Neural progenitor cell (in vitro differentiated cells): ENCODE measurements around the gene PPP1R18. TPM values are rescaled to one million over a fixed set of nuclear protein-coding genes. Genes with fewer than 3 reads are reported as not detected.

Source experiments
- DNase-seq: peaks from one replicate; pipeline ENCODE4 v3.0.0-alpha.2; 2016; ENCODE audit warnings: low spot score
- H2AFZ ChIP-seq: fragments of 200-600 bp; sonication (generic); replicated peaks from 2 replicates; pipeline ENCODE4 v1.6.1; 2016; ENCODE audit warnings: antibody characterized with exemption
- H3F3A ChIP-seq: fragments of 200-600 bp; sonication (generic); 2 replicates; pipeline ENCODE4 v1.6.1; 2016; ENCODE audit warnings: antibody characterized with exemption, low read depth
- H3K27ac ChIP-seq: fragments of 200-600 bp; sonication (generic); 2 replicates; pipeline ENCODE4 v1.5.1; 2016; ENCODE audit warnings: mild to moderate bottlenecking
- H3K27me3 ChIP-seq: fragments of 200-600 bp; sonication (generic); 2 replicates; pipeline ENCODE4 v1.6.1; 2016; ENCODE audit warnings: mild to moderate bottlenecking, moderate library complexity
- H3K36me3 ChIP-seq: fragments of 200-600 bp; sonication (generic); 2 replicates; pipeline ENCODE4 v1.5.1; 2016
- H3K4me1 ChIP-seq: fragments of 200-600 bp; sonication (generic); 2 replicates; pipeline ENCODE4 v1.6.1; 2016; ENCODE audit warnings: mixed run types
- H3K4me2 ChIP-seq: fragments of 200-600 bp; sonication (generic); 2 replicates; pipeline ENCODE4 v1.6.1; 2016
- H3K4me3 ChIP-seq: fragments of 200-600 bp; sonication (generic); 2 replicates; pipeline ENCODE4 v1.5.1; 2016
- H3K79me2 ChIP-seq: fragments of 200-600 bp; sonication (generic); 2 replicates; pipeline ENCODE4 v1.6.1; 2016; ENCODE audit warnings: low read depth
- H3K9ac ChIP-seq: fragments of 200-600 bp; sonication (generic); 2 replicates; pipeline ENCODE4 v1.6.1; 2016
- H3K9me3 ChIP-seq: fragments of 200-600 bp; sonication (generic); 2 replicates; pipeline ENCODE4 v1.5.1; 2016; ENCODE audit warnings: low read depth
- H4K20me1 ChIP-seq: fragments of 200-600 bp; sonication (generic); 2 replicates; pipeline ENCODE4 v1.6.1; 2016; ENCODE audit warnings: low read depth
- H3K27ac Mint-ChIP-seq: 3 replicates; pipeline ENCODE4 v1.8.0; 2021; ENCODE audit warnings: mixed read lengths
- H3K27me3 Mint-ChIP-seq: 2 replicates; pipeline ENCODE4 v1.8.0; 2022; ENCODE audit warnings: low read depth, mild to moderate bottlenecking, inconsistent platforms, moderate library complexity, mixed read lengths; ENCODE audit not compliant: insufficient read depth
- H3K36me3 Mint-ChIP-seq: 3 replicates; pipeline ENCODE4 v1.8.0; 2021; ENCODE audit warnings: mixed read lengths
- H3K4me1 Mint-ChIP-seq: 3 replicates; pipeline ENCODE4 v1.8.0; 2021; ENCODE audit warnings: mixed read lengths
- H3K4me3 Mint-ChIP-seq: 3 replicates; pipeline ENCODE4 v1.8.0; 2021; ENCODE audit warnings: mild to moderate bottlenecking, moderate library complexity, mixed read lengths
- H3K9me3 Mint-ChIP-seq: 3 replicates; pipeline ENCODE4 v1.8.0; 2020; ENCODE audit warnings: mixed read lengths
- CTCF ChIP-seq: fragments of 200-600 bp; sonication (generic); IDR thresholded peaks from 2 replicates; pipeline ENCODE4 v1.5.1; 2017; ENCODE audit warnings: antibody characterized with exemption, mild to moderate bottlenecking
- EZH2 ChIP-seq: fragments of 200-600 bp; sonication (generic); IDR thresholded peaks from 2 replicates; pipeline ENCODE4 v1.6.1; 2017; ENCODE audit warnings: antibody characterized with exemption, mild to moderate bottlenecking, moderate library complexity
- EZH2phosphoT487 ChIP-seq: fragments of 200-600 bp; sonication (generic); IDR thresholded peaks from 2 replicates; pipeline ENCODE4 v1.6.1; 2017; ENCODE audit warnings: antibody characterized with exemption
- total RNA-seq: library from RNA; depleted of rRNA; stranded (reverse); fragments of >200 nt; gene quantifications from 2 replicates; pipeline ENCODE4 v1.2.3, GENCODE V29; 2015; ENCODE audit warnings: low replicate concordance

PPP1R18 gene
- total RNA-seq, 1 donor from 2014 or later: 10.2 TPM

GRCh38 chr6:30711758-30712380 lies 25.4 kb upstream of the PPP1R18 start:
- Mint-ChIP-seq H3K9me3 (no peaks in the 10 kb centered on the region), H3K4me3 (no peak overlapping the region), H3K4me1 (peaks cover 16% of the 10 kb centered on the region), H3K27me3 (peaks cover 6% of the 10 kb centered on the region), H3K27ac (no peak overlapping the region), H3K36me3 (peaks cover 67% of the 10 kb centered on the region)
- Histone ChIP-seq H3K27me3 (no peaks in the 10 kb centered on the region), H3K4me2 (no peak overlapping the region), H2AFZ (no peak overlapping the region), H3K36me3 (no peaks in the 10 kb centered on the region), H3F3A (no peaks in the 10 kb centered on the region), H3K9me3 (no peaks in the 10 kb centered on the region), H3K9ac (no peak overlapping the region), H3K79me2 (peaks cover 27% of the 10 kb centered on the region), H4K20me1 (no peaks in the 10 kb centered on the region), H3K4me1 (peaks cover 7% of the 10 kb centered on the region), H3K27ac (no peak overlapping the region), H3K4me3 (no peak overlapping the region)
- TF ChIP-seq CTCF (no peak), EZH2phosphoT487 (no peak), EZH2 (no peak)
- no peak for DNase-seq

- peaks cover 4% of the 10 kb centered on the region for H3K27me3 Mint-ChIP-seq
- H3K4me3 Mint-ChIP-seq: no peak overlapping the region
- no peak for DNase-seq
These were observed 22.8 kb upstream of the PPP1R18 start for GRCh38 chr6:30709101-30709868.

GRCh38 chr6:30707281-30707850 lies 20.9 kb upstream of the PPP1R18 start:
- Mint-ChIP-seq H3K27ac (no peak overlapping the region), H3K27me3 (peaks cover 5% of the 10 kb centered on the region), H3K4me3 (no peak overlapping the region), H3K9me3 (no peaks in the 10 kb centered on the region), H3K4me1 (no peaks in the 10 kb centered on the region), H3K36me3 (peaks cover 71% of the 10 kb centered on the region)
- Histone ChIP-seq H4K20me1 (no peaks in the 10 kb centered on the region), H3K27me3 (no peaks in the 10 kb centered on the region), H3K4me2 (no peak overlapping the region), H3F3A (no peaks in the 10 kb centered on the region), H3K4me1 (no peaks in the 10 kb centered on the region), H3K9ac (no peak overlapping the region), H3K4me3 (no peak overlapping the region), H3K9me3 (no peaks in the 10 kb centered on the region), H3K36me3 (no peaks in the 10 kb centered on the region), H2AFZ (no peak overlapping the region), H3K27ac (no peak overlapping the region), H3K79me2 (no peaks in the 10 kb centered on the region)
- TF ChIP-seq CTCF: no peak
- TF ChIP-seq EZH2: no peak
- no peak for TF ChIP-seq EZH2phosphoT487
- no peak for DNase-seq

More at GRCh38 chr6:30709101-30709868, 22.8 kb upstream of the PPP1R18 start:
- H3K4me3 ChIP-seq: no peak overlapping the region
- Mint-ChIP-seq H3K36me3 (peaks cover 68% of the 10 kb centered on the region), H3K27ac (no peak overlapping the region), H3K9me3 (no peaks in the 10 kb centered on the region), H3K4me1 (no peaks in the 10 kb centered on the region)
- no peaks in the 10 kb centered on the region for H3F3A ChIP-seq
- H3K79me2 ChIP-seq: peaks cover 1% of the 10 kb centered on the region
- TF ChIP-seq CTCF (no peak), EZH2phosphoT487 (no peak), EZH2 (no peak)
- H3K27me3 ChIP-seq: no peaks in the 10 kb centered on the region
- H2AFZ ChIP-seq: no peak overlapping the region
- H4K20me1 ChIP-seq: no peaks in the 10 kb centered on the region
- no peak overlapping the region for H3K27ac ChIP-seq
- H3K4me1 ChIP-seq: no peaks in the 10 kb centered on the region
- H3K36me3 ChIP-seq: no peaks in the 10 kb centered on the region
- H3K9me3 ChIP-seq: no peaks in the 10 kb centered on the region
- no peak overlapping the region for H3K9ac ChIP-seq
- H3K4me2 ChIP-seq: no peak overlapping the region
